SK-N-SH treated with all-trans-retinoic acid at 6 μM for 48 hours (cell line): ENCODE data around the gene DNER.

Experiments
- ARNTL ChIP-seq: fragments of 450-650 bp; formaldehyde crosslinking; IDR thresholded peaks from 2 replicates; pipeline ENCODE4 v1.5.0; 2020; ENCODE audit warnings: low read depth, mild to moderate bottlenecking, moderate library complexity, borderline replicate concordance
- CREB5 ChIP-seq: fragments of 250-450 bp; sonication (Bioruptor Pico); IDR thresholded peaks from 2 replicates; pipeline ENCODE4 v1.5.1; 2020; ENCODE audit warnings: low read depth, mild to moderate bottlenecking, moderate library complexity
- RARB ChIP-seq: fragments of 250-450 bp; sonication (Bioruptor Pico); IDR thresholded peaks from 2 replicates; pipeline ENCODE4 v1.8.0; 2021; ENCODE audit warnings: mild to moderate bottlenecking, moderate library complexity
- TCF4 ChIP-seq: fragments of 250-450 bp; sonication (Bioruptor Pico); IDR thresholded peaks from 2 replicates; pipeline ENCODE4 v1.8.0; 2021; ENCODE audit warnings: mild to moderate bottlenecking, moderate library complexity, borderline replicate concordance
- ZC3H10 ChIP-seq: fragments of 250-450 bp; sonication (Bioruptor Pico); IDR thresholded peaks from 2 replicates; pipeline ENCODE4 v1.5.1; 2021; ENCODE audit warnings: mild to moderate bottlenecking, moderate library complexity

DNA sequence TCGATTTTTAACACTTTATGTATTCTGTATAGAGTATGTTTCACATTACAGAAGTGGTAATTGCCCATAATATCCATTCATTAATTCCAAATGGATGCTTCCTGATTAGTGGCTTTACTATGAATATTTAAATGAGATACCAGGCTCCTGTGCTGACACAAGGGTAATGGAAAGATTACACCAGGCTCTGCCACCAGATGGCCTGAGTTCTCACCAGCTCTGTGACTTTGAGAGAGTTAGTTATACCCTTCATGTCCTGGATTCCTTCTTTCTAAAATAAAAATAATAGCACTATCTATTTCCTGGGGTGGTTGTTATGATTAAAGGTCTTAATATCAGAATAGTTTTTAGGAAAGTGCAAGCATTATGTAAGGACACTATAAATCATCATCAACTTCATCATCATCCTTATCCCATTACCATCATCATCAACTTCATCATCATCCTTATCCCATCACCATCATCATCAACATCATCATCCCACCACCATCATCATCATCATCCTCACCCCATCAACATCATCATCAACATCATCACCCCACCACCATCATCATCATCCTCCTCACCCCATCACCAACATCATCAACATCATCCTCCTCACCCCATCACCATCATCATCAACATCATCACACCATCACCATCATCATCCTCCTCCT, 151.8 kb downstream of the DNER start:
- TF ChIP-seq ZC3H10, result no peak
- TF ChIP-seq CREB5 (CRISPR knock-in tag), result no peak
- no peak for TF ChIP-seq RARB (CRISPR knock-in tag)
- no peak for TF ChIP-seq ARNTL (CRISPR knock-in tag)
- no peak for TF ChIP-seq TCF4 (CRISPR knock-in tag)
